Vagina (tissue), 2 donors: ENCODE data around the gene FOXD2. TPM values are rescaled to one million over a fixed set of nuclear protein-coding genes. Genes with fewer than 3 reads are reported as not detected.
A peak's percentile ranks its signal among the peaks of the same experiment; 100 is the strongest.

Experiments
- DNase-seq, 2 donors: peaks; one replicate each; pipeline ENCODE4 v3.0.0-alpha.2; 2017; ENCODE audit errors: extremely low spot score in 2 of 2
- H3K27ac ChIP-seq: fragments of 200-600 bp; sonication (generic); one replicate; pipeline ENCODE4 v1.5.1; 2019
- H3K27me3 ChIP-seq: fragments of 200-600 bp; sonication (generic); one replicate; pipeline ENCODE4 v1.5.1; 2019
- H3K36me3 ChIP-seq, 2 donors: fragments of 200-600 bp; sonication (generic); one replicate each; pipeline ENCODE4 v1.5.1; 2017 to 2019
- H3K4me1 ChIP-seq: fragments of 200-600 bp; sonication (generic); one replicate; pipeline ENCODE4 v1.5.1; 2019
- H3K4me3 ChIP-seq, 2 donors: fragments of 200-600 bp; sonication (generic); 1 replicate in 1 of 2; 2 replicates in 1 of 2; pipeline ENCODE4 v1.5.1; 2016 to 2019
- H3K9me3 ChIP-seq: fragments of 200-600 bp; sonication (generic); one replicate; pipeline ENCODE4 v1.5.1; 2019
- POLR2A ChIP-seq, 2 donors: fragments of 450-650 bp; IDR thresholded peaks; one replicate each; pipeline ENCODE4 v1.6.1; 2017; ENCODE audit warnings: antibody characterized with exemption in 2 of 2, mild to moderate bottlenecking in 2 of 2, moderate library complexity in 2 of 2
- POLR2AphosphoS5 ChIP-seq, 2 donors: sonication (generic); formaldehyde crosslinking; IDR thresholded peaks; one replicate each; pipeline ENCODE4 v1.9.0; 2017; ENCODE audit warnings: antibody characterized with exemption in 2 of 2, mild to moderate bottlenecking in 2 of 2, low read depth in 1 of 2; ENCODE audit not compliant: insufficient read depth in 1 of 2
- intact Hi-C: fragments of 100-400 bp; cut with DNase I; formaldehyde crosslinking; loops from one replicate; pipeline ENCODE4 v1.15.1; 2023
- total RNA-seq: library from RNA; depleted of rRNA; stranded (reverse); fragments of >200 nt; gene quantifications from one replicate; pipeline ENCODE4 v1.2.3, GENCODE V29; 2016
- TF ChIP-seq, protein P1 (sequence below), 3 experiments: fragments of 450-650 bp in 2 of 3; fragments of 200-600 bp in 1 of 3; sonication (generic) in 1 of 3; IDR thresholded peaks; one replicate each; pipeline ENCODE4 v1.5.1; 2017 to 2019; ENCODE audit warnings: antibody characterized with exemption in 3 of 3, mild to moderate bottlenecking in 2 of 3, moderate library complexity in 2 of 3

FOXD2 gene
- total RNA-seq, 1 donor from 2014 or later = 0.98 TPM

DNA sequence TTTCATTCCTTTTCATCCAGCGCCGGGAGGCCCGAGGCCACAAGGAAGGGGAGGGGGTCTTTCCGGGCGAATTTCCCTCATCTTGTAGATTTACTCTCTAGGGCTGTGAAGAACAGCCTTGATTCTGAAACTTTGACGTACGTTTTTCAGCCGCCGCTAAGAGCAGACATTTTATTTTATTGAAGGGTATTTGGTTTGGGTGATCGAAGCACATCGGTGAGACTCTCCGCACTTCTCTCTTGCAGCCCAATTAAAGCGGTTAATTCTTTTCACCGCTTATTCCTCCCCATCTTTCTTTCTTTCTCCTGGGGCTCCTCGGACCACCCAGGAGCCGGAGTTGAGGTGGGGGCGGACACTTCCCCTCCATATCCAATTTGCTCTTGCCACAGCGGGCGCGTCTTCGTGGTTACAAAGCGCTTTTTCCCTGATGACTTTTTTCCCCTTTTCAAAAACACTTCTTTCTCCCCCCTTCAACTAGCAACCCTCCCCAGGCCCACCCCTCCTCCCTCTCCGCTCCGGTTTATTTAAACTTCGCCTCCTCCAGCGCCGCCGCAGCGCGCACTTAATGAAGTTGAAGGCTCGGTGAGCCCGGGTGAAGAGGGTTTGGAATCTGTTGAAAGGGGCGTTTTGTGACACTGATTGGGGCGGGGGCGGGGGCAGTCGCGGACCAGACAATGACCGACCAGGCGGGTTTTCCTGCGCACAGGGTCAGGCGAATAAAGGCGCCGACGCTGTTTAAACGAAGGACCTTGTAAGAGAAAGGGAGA lies 5.9 kb downstream of the FOXD2 start:
- Histone ChIP-seq H3K27ac (no peak overlapping the region), H3K4me1 (peaks cover 14% of the 10 kb centered on the region), H3K27me3 (peaks cover 27% of the 10 kb centered on the region), H3K36me3 (no peaks in the 10 kb centered on the region), H3K9me3 (no peaks in the 10 kb centered on the region), H3K4me3 (no peak overlapping the region)
- intact Hi-C loops = no loop called here
- TF ChIP-seq POLR2A (IDR thresholded peaks at IDR 0.05) (no peak), POLR2AphosphoS5 (IDR thresholded peaks at IDR 0.05; ENCODE audit: insufficient read depth in 1 of 2, low read depth in 1 of 2) (no peak)
- TF ChIP-seq, protein P1, sequence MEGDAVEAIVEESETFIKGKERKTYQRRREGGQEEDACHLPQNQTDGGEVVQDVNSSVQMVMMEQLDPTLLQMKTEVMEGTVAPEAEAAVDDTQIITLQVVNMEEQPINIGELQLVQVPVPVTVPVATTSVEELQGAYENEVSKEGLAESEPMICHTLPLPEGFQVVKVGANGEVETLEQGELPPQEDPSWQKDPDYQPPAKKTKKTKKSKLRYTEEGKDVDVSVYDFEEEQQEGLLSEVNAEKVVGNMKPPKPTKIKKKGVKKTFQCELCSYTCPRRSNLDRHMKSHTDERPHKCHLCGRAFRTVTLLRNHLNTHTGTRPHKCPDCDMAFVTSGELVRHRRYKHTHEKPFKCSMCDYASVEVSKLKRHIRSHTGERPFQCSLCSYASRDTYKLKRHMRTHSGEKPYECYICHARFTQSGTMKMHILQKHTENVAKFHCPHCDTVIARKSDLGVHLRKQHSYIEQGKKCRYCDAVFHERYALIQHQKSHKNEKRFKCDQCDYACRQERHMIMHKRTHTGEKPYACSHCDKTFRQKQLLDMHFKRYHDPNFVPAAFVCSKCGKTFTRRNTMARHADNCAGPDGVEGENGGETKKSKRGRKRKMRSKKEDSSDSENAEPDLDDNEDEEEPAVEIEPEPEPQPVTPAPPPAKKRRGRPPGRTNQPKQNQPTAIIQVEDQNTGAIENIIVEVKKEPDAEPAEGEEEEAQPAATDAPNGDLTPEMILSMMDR (IDR thresholded peaks at IDR 0.05) = no peak
- DNase-seq = no peak

DNA sequence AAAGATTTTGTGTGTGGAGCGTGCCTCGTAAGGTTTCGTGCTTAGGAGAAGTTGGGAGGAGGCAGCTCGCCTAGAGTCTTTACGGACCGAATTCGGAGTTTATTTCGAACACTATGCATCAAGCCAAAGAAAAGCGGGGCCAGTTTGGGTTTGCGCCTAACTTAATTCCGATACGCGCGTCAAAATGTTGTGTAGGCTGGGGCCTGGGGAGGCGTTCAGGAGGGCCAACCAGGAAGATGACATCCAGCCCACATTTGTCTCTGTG lies 6.4 kb downstream of the FOXD2 start:
- TF ChIP-seq POLR2AphosphoS5 (IDR thresholded peaks at IDR 0.05; ENCODE audit: insufficient read depth in 1 of 2, low read depth in 1 of 2) (no peak), POLR2A (IDR thresholded peaks at IDR 0.05) (no peak)
- TF ChIP-seq, protein P1 (IDR thresholded peaks at IDR 0.05) = no peak
- intact Hi-C loops = no loop called here
- no peak for DNase-seq
- Histone ChIP-seq H3K4me3 (peak overlapping the region; percentile 3 to 22), H3K4me1 (peaks cover 14% of the 10 kb centered on the region), H3K27me3 (peaks cover 21% of the 10 kb centered on the region), H3K9me3 (no peaks in the 10 kb centered on the region), H3K36me3 (no peaks in the 10 kb centered on the region), H3K27ac (no peak overlapping the region)

GRCh38 chr1:47444562-47445465 lies 7.0 kb downstream of the FOXD2 start:
- peaks cover 20% of the 10 kb centered on the region for H3K4me1 ChIP-seq
- H3K27ac ChIP-seq = no peak overlapping the region
- H3K27me3 ChIP-seq = peaks cover 17% of the 10 kb centered on the region
- intact Hi-C loops = no loop called here
- H3K4me3 ChIP-seq = peak overlapping the region; percentile 3 to 22
- DNase-seq = no peak
- H3K9me3 ChIP-seq = no peaks in the 10 kb centered on the region
- no peak for TF ChIP-seq POLR2A (IDR thresholded peaks at IDR 0.05)
- TF ChIP-seq POLR2AphosphoS5 (IDR thresholded peaks at IDR 0.05; ENCODE audit: insufficient read depth in 1 of 2, low read depth in 1 of 2) = no peak
- TF ChIP-seq, protein P1 (IDR thresholded peaks at IDR 0.05) = no peak
- no peaks in the 10 kb centered on the region for H3K36me3 ChIP-seq

DNA sequence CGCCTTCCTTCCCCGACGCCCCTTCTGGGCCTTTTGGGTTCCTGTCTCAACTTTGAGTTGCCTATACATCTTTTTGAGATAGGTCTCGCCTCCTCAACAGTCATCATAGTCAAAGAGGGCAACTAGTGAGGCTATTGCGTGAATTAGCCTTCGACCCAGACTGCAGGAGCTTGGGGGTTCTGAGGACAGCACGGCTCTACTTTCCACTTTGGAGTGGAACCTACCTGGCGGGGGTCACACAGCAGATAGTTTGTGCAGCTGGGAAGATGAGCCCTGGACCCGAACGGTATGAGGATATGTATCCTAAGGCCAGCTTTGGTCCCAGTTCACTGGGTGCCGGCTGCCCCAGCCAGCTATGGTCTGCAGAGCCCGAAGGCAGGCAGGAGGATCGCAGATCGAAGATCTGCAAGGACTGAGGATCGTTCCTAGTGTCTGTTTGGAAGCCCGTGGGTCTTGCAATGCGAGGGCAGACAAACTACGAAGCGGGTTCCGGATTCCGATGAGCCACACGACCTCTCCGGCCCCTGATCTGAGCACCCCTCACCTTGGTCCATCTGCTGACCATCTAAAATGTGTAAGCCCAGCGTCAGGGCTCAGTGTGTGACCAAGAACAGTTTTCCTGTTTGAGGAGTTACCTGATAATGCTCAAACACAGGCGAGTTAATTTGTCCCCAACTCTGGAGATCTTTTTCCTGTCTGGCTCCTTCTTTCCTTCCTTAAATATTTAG lies 8.1 kb downstream of the FOXD2 start:
- peaks cover 17% of the 10 kb centered on the region for H3K27me3 ChIP-seq
- no peaks in the 10 kb centered on the region for H3K36me3 ChIP-seq
- TF ChIP-seq POLR2AphosphoS5 (IDR thresholded peaks at IDR 0.05; ENCODE audit: insufficient read depth in 1 of 2, low read depth in 1 of 2) = no peak
- TF ChIP-seq, protein P1 (IDR thresholded peaks at IDR 0.05) = no peak
- H3K9me3 ChIP-seq = no peaks in the 10 kb centered on the region
- intact Hi-C loops = no loop called here
- H3K4me3 ChIP-seq = no peak overlapping the region
- H3K4me1 ChIP-seq = peaks cover 20% of the 10 kb centered on the region
- no peak overlapping the region for H3K27ac ChIP-seq
- no peak for DNase-seq
